Measurements from ENCODE around the gene VEGFC.

The VEGFC gene

DNA sequence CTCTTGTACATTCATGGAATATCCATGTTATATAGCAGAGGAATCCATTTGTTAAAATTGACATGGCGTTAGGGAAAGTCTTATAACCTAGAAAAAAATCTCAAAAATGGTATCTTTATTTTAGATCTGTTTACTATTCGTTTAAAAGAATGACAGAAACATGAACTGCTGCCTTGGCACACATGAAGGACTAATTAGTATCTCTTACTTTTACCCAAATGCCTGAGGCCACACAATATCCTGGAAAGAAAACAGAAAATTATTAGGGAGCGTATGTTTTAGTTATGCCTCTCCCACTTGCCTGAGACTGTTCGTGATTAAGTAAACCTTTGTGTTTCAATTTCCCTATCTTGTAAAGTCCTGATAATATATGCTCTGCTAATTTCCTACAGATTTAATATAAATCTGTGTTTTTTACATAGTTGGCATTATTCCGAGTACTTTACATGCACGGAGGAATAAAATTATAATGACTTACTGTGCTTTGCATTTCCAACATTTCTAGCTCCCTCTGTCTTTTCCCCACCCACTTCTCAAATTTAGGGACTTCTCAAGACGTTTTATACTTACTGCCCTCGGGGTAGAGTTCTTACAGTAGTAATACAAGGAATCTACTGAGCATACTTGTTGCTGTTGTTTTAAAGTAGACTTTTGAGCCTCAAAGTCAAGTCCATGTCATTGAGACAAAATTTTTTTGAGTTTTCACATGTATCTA is 147.3 kb downstream of the VEGFC start:
- no peak overlapping the region for H3K9ac ChIP-seq (ENCODE audit: low read depth, low read length, poor library complexity, severe bottlenecking)
- H3K9me2 ChIP-seq (replicated peaks; ENCODE audit: low read depth, low read length) = no peaks in the 10 kb centered on the region
- H3K4me3 ChIP-seq (ENCODE audit: low read length, poor library complexity, severe bottlenecking) = no peak overlapping the region
- H3K79me2 ChIP-seq (ENCODE audit: insufficient read depth, low read length) = no peaks in the 10 kb centered on the region
- H3K4me1 ChIP-seq (ENCODE audit: insufficient read depth, low read length, poor library complexity, severe bottlenecking) = no peaks in the 10 kb centered on the region
- no peaks in the 10 kb centered on the region for H3F3A ChIP-seq (ENCODE audit: low read depth)
- H4K20me1 ChIP-seq (ENCODE audit: insufficient read depth, low read length, poor library complexity, severe bottlenecking) = no peaks in the 10 kb centered on the region
- no peak overlapping the region for H2AFZ ChIP-seq (ENCODE audit: low read length)
- H3K9me3 ChIP-seq (ENCODE audit: insufficient read depth, low read depth, low read length) = no peaks in the 10 kb centered on the region
- TF ChIP-seq EZH2phosphoT487 (IDR thresholded peaks at IDR 0.05; ENCODE audit: borderline replicate concordance) = no peak
- TF ChIP-seq, protein P1, sequence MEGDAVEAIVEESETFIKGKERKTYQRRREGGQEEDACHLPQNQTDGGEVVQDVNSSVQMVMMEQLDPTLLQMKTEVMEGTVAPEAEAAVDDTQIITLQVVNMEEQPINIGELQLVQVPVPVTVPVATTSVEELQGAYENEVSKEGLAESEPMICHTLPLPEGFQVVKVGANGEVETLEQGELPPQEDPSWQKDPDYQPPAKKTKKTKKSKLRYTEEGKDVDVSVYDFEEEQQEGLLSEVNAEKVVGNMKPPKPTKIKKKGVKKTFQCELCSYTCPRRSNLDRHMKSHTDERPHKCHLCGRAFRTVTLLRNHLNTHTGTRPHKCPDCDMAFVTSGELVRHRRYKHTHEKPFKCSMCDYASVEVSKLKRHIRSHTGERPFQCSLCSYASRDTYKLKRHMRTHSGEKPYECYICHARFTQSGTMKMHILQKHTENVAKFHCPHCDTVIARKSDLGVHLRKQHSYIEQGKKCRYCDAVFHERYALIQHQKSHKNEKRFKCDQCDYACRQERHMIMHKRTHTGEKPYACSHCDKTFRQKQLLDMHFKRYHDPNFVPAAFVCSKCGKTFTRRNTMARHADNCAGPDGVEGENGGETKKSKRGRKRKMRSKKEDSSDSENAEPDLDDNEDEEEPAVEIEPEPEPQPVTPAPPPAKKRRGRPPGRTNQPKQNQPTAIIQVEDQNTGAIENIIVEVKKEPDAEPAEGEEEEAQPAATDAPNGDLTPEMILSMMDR (conservative IDR thresholded peaks at IDR 0.05; ENCODE audit: low read length) = no peak
- H3K27me3 ChIP-seq (ENCODE audit: insufficient read depth, low read length, poor library complexity, severe bottlenecking) = no peaks in the 10 kb centered on the region
- no peaks in the 10 kb centered on the region for H3K36me3 ChIP-seq (ENCODE audit: insufficient read depth, low read length)
- no peak overlapping the region for H3K4me2 ChIP-seq (ENCODE audit: low read depth, low read length, poor library complexity, severe bottlenecking)

DNA sequence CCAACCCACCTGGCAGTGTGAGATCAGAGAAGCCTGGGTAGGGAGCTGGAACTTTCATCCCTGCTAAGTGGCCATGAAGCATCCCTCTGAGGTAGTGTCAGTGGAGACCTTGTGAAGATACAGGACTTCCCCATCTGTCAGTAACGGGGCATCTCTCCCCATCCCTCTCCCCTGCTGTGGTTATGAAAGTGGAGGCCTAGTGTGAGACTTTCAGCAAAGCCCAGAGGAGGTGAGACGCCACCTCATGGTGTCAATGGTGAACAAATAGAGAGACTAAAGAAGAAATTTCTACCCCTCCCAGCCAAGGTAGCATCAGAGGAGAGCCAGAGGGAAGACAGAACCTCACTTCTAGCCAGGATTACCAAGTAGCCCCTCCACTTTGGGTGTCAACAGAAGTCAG is 150.2 kb downstream of the VEGFC start:
- Histone ChIP-seq H3K4me3 (ENCODE audit: low read length, poor library complexity, severe bottlenecking) (no peak overlapping the region), H3K9ac (ENCODE audit: low read depth, low read length, poor library complexity, severe bottlenecking) (no peak overlapping the region), H3K79me2 (ENCODE audit: insufficient read depth, low read length) (no peaks in the 10 kb centered on the region), H3K36me3 (ENCODE audit: insufficient read depth, low read length) (no peaks in the 10 kb centered on the region), H2AFZ (ENCODE audit: low read length) (no peak overlapping the region), H3K27me3 (ENCODE audit: insufficient read depth, low read length, poor library complexity, severe bottlenecking) (no peaks in the 10 kb centered on the region), H3K4me1 (ENCODE audit: insufficient read depth, low read length, poor library complexity, severe bottlenecking) (no peaks in the 10 kb centered on the region), H4K20me1 (ENCODE audit: insufficient read depth, low read length, poor library complexity, severe bottlenecking) (no peaks in the 10 kb centered on the region), H3K4me2 (ENCODE audit: low read depth, low read length, poor library complexity, severe bottlenecking) (no peak overlapping the region), H3K9me2 (replicated peaks; ENCODE audit: low read depth, low read length) (no peaks in the 10 kb centered on the region), H3K9me3 (ENCODE audit: insufficient read depth, low read depth, low read length) (no peaks in the 10 kb centered on the region), H3F3A (ENCODE audit: low read depth) (no peaks in the 10 kb centered on the region)
- no peak for TF ChIP-seq EZH2phosphoT487 (IDR thresholded peaks at IDR 0.05; ENCODE audit: borderline replicate concordance)
- TF ChIP-seq, protein P1 (conservative IDR thresholded peaks at IDR 0.05; ENCODE audit: low read length) = no peak

- no peaks in the 10 kb centered on the region for H3K36me3 ChIP-seq (ENCODE audit: insufficient read depth, low read length)
- H3K27me3 ChIP-seq (ENCODE audit: insufficient read depth, low read length, poor library complexity, severe bottlenecking) = no peaks in the 10 kb centered on the region
- no peak for TF ChIP-seq EZH2phosphoT487 (IDR thresholded peaks at IDR 0.05; ENCODE audit: borderline replicate concordance)
- TF ChIP-seq, protein P1 (conservative IDR thresholded peaks at IDR 0.05; ENCODE audit: low read length) = no peak
- no peak overlapping the region for H3K4me2 ChIP-seq (ENCODE audit: low read depth, low read length, poor library complexity, severe bottlenecking)
- no peak overlapping the region for H3K9ac ChIP-seq (ENCODE audit: low read depth, low read length, poor library complexity, severe bottlenecking)
- H2AFZ ChIP-seq (ENCODE audit: low read length) = no peak overlapping the region
- no peaks in the 10 kb centered on the region for H4K20me1 ChIP-seq (ENCODE audit: insufficient read depth, low read length, poor library complexity, severe bottlenecking)
- no peaks in the 10 kb centered on the region for H3K9me3 ChIP-seq (ENCODE audit: insufficient read depth, low read depth, low read length)
- H3F3A ChIP-seq (ENCODE audit: low read depth) = no peaks in the 10 kb centered on the region
- no peaks in the 10 kb centered on the region for H3K79me2 ChIP-seq (ENCODE audit: insufficient read depth, low read length)
- H3K9me2 ChIP-seq (replicated peaks; ENCODE audit: low read depth, low read length) = no peaks in the 10 kb centered on the region
- H3K4me1 ChIP-seq (ENCODE audit: insufficient read depth, low read length, poor library complexity, severe bottlenecking) = no peaks in the 10 kb centered on the region
- no peak overlapping the region for H3K4me3 ChIP-seq (ENCODE audit: low read length, poor library complexity, severe bottlenecking)
Measured at GRCh38 chr4:176641237-176641636, 151.5 kb downstream of the VEGFC start.
